Activated T-cell treated with anti-CD3 and anti-CD28 coated beads for 24 hours (primary cell): ENCODE data around the gene PKHD1.

Experiments
- DNase-seq: peaks from one replicate; pipeline ENCODE4 v3.0.0-alpha.2; 2020; ENCODE audit warnings: low read depth

Gene PKHD1

GRCh38 chr6:51790946-51791345 lies 296.5 kb downstream of the PKHD1 start:
- DNase-seq, result no peak

- no peak for DNase-seq
These were observed 299.3 kb downstream of the PKHD1 start for GRCh38 chr6:51788121-51788520.

GRCh38 chr6:51778666-51779065 lies 308.7 kb downstream of the PKHD1 start:
- no peak for DNase-seq

- DNase-seq, result no peak
These were observed 309.8 kb downstream of the PKHD1 start for GRCh38 chr6:51777618-51778017.

- no peak for DNase-seq
These were observed 311.2 kb downstream of the PKHD1 start for GRCh38 chr6:51775942-51776860.

GRCh38 chr6:51768087-51768486 lies 319.3 kb downstream of the PKHD1 start:
- DNase-seq, result no peak

GRCh38 chr6:51765230-51765629 lies 322.2 kb downstream of the PKHD1 start:
- DNase-seq, result no peak

- no peak for DNase-seq
These were observed 333.8 kb downstream of the PKHD1 start for GRCh38 chr6:51753635-51754034.

- no peak for DNase-seq
These were observed 343.4 kb downstream of the PKHD1 start for GRCh38 chr6:51743999-51744398.

- DNase-seq, result no peak
These were observed 346.8 kb downstream of the PKHD1 start for GRCh38 chr6:51740658-51741057.

- DNase-seq, result no peak
These were observed 348.8 kb downstream of the PKHD1 start for GRCh38 chr6:51738614-51739013.

- no peak for DNase-seq
These were observed 349.6 kb downstream of the PKHD1 start for GRCh38 chr6:51737580-51738360.

- DNase-seq, result no peak
These were observed 362.3 kb downstream of the PKHD1 start for GRCh38 chr6:51725155-51725554.

GRCh38 chr6:51720327-51720726 lies 367.1 kb downstream of the PKHD1 start:
- DNase-seq, result no peak

GRCh38 chr6:51719297-51719696 lies 368.1 kb downstream of the PKHD1 start:
- no peak for DNase-seq

GRCh38 chr6:51718533-51718932 lies 368.9 kb downstream of the PKHD1 start:
- DNase-seq, result no peak

GRCh38 chr6:51717477-51717876 lies 369.9 kb downstream of the PKHD1 start:
- no peak for DNase-seq

GRCh38 chr6:51711876-51712275 lies 375.5 kb downstream of the PKHD1 start:
- no peak for DNase-seq

- DNase-seq, result no peak
These were observed 381.3 kb downstream of the PKHD1 start for GRCh38 chr6:51706086-51706485.

- DNase-seq, result no peak
These were observed 382.4 kb downstream of the PKHD1 start for GRCh38 chr6:51704932-51705540.

- no peak for DNase-seq
These were observed 384.6 kb downstream of the PKHD1 start for GRCh38 chr6:51702851-51703250.

GRCh38 chr6:51684603-51685002 lies 402.8 kb downstream of the PKHD1 start:
- DNase-seq, result no peak

GRCh38 chr6:51684038-51684437 lies 403.4 kb downstream of the PKHD1 start:
- DNase-seq, result no peak
